GM10847 (cell line): ENCODE results near the gene BCL11B.

Experiments
- POLR2A ChIP-seq: IDR thresholded peaks from 2 replicates; pipeline ENCODE4 v1.6.1; 2011; ENCODE audit not compliant: insufficient read length; ENCODE audit errors: extremely low read depth

BCL11B gene

GRCh38 chr14:99157246-99157645 is 114.8 kb downstream of the BCL11B start:
- no peak for TF ChIP-seq POLR2A

DNA sequence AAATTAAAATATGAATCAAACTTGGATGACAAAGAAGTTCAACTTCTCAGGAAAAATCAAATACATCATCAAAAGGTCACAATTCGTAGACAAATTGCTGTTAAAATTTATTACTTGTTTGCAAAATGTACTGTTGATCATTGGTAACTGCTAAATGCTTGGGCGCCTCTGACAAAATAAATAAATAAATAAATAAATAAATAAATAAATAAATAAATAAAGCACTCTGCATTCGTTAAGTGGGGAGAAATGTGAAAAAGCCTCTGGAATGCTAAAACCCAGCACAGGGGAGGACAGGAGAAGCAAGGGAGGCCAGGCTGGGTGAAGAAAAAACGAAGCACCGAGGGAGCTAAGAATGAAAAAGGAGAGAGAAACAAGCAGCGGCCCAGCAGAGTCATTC is 115.2 kb downstream of the BCL11B start:
- TF ChIP-seq POLR2A: no peak

DNA sequence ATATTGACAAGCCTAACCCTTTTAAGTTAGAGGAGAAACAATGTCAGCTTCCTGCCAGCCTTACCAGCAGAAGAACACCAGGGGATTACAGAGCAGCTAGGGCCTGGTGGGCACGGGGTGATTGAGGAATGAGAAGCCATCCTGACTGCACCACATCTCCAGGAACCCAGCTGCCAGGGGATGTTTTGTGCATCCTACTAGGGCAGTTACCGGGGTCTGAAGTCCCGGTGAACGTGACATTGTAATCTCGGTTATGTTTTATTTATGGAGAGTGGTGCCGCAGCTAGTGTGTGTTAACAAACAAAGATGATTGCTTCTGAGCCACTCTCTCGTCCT is 115.9 kb downstream of the BCL11B start:
- TF ChIP-seq POLR2A: no peak

DNA sequence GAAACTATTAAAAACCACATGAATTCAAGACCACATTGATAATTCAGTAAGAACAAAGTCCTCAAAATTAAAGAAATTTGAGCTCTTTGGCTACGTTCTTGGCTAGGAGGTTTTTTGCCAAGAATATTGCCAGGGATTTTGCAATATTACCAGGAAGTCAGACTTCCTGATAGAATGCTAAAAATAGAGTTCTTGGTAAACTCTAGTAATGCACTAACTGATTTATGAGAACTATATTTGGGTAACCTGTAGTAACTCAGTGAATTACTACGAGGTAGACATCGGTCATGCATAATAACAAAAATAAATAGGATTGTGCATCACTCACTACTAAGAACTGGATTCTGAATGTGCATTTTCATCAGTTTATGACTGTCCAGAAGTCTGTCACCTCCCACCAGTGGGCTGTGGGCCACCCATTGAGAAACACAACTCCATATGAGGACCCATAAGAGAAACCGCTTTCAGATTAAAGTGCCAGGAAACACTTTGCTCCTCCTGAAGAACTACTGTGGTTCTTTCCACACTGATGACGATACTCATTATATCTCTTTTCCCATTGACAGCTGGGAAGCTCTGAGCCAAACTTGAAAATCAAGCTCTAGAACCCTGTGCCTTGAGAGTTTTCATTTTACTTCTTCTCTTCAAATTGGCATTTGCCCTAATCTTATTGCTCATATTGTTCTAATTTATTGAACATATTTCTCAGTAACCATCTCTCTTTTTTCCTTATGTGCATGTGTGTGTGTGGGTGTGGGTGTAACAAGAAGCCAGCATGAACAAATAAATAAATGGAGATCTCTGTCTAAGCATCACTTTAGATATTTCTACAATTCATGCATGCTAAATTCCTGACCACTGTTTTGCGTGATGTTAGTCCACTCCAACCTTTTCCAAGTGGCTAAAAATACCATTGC is 116.6 kb downstream of the BCL11B start:
- no peak for TF ChIP-seq POLR2A

GRCh38 chr14:99150236-99150635 is 121.8 kb downstream of the BCL11B start:
- TF ChIP-seq POLR2A: no peak

GRCh38 chr14:99148861-99149610 is 123.0 kb downstream of the BCL11B start:
- TF ChIP-seq POLR2A: no peak

DNA sequence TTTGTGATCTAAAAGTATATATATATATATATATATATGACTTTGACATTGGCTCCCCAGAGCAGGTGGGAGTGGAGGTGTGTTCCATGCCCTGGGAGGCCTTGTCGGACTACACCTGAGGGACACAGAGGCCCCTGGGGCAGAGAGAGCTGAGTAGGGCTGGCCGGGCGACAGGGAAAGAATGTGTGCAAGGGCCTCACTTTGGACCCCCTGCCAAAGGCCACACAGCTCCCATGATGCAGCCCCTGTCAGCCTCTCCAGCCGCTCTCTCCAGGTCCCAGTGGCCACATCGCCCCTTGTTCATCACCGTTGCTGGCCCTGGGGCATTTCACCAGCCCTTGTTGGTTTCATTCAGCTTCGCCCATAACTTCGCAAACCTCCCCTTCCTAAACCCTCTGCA is 123.9 kb downstream of the BCL11B start:
- no peak for TF ChIP-seq POLR2A

GRCh38 chr14:99147366-99147740 is 124.6 kb downstream of the BCL11B start:
- TF ChIP-seq POLR2A: no peak

- TF ChIP-seq POLR2A: no peak
Observed at GRCh38 chr14:99146616-99147365, 125.2 kb downstream of the BCL11B start.

DNA sequence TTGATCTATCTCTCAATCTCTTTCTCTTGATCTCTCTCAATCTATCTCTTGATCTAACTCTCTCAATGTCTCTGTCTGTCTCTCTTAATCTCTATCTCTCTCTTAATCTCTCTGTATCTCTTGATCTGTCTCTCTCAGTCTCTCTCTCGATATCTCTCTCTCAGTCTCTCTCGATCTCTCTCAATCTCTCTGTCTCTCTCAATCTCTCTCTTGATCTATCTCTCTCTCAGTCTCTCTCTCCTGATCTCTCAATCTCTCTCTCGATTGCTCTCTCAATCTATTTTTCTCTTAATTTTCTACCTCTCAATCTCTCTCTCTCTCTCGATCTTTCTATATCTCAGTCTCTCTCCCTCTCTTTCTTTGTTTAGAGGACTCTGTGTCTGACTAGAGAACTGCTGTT is 126.7 kb downstream of the BCL11B start:
- TF ChIP-seq POLR2A: no peak

DNA sequence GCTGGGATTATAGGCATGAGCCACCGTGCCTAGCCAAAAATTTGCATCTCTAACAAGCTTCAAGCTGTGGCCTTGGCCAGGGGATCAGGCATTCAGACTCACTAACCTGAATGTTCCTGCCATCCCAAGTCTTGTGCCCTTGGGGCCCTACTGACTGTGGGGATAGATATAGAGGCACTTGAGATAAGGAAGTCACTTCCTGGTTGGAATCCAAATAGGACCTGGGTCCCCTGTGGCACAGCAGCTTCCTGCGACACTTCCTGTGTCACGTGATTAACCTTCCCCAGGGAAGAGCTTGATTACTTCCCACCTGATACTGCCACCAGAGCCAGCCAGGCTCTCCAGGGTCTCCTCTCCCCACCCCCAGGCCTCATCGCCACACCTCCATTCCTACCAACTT is 128.2 kb downstream of the BCL11B start:
- no peak for TF ChIP-seq POLR2A

GRCh38 chr14:99143126-99143525 is 128.9 kb downstream of the BCL11B start:
- TF ChIP-seq POLR2A: no peak

DNA sequence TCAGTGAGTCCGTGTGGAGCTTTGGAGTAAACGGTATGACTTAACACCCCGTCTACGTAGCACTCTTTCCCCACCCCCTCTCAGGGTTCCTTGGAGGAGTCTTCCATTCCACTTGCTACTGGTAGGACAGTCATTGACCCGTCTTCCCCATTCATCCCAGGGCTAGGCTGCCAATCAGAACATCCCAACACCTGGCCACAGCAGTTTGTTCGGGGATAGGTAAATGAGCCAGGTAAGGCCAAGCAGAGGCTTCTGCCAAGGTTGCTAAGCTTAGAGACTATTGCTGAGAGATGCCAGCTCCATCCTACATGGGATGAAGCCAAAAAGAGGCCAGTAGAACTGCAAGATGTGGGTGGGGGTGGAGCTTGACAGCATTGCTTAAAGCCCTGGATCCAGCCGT is 130.8 kb downstream of the BCL11B start:
- TF ChIP-seq POLR2A: no peak

DNA sequence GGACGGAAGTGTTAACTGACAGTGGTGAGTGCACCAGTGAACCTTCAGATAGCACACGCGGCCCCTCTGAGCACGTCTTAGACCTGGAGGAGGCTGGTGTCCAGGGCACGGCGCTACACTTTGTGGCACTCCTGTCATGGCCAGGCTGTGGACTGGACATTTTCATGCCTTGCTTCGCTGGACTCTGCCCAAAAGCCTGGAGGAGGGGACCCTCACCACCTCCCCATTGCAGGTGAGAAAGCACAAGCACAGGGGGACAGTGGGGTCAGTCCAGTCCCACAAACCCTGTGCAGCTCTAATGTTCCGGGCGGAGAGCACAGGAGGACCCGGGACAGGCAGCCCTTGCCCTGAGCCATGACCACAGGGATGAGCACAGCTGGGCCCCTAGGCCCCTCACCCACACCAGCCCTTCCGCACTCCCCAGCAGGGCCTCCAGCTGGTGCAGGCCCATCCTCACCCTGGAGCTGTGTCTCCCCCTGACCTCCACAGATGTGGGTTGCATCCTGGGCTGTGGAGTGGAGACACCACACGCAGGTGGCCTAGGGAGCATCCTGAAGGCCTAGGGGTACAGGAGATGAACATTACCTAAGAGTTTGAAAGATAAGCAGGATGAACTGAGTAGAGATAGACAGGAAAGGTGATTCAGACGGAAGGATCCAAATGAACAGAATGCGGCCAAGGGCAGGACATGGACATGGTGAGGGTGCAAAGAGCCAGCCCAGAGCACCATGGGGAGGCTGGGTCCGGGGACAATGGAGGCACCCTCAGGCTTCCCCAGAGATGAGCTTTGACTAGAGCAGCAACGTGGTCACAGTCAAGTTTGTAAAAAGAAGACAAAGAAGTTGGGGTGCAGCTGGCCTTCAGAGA is 132.8 kb downstream of the BCL11B start:
- TF ChIP-seq POLR2A: no peak
